Sigmoid colon (tissue), 7 donors: ENCODE data around the gene GDF7. TPM values are rescaled to one million over a fixed set of nuclear protein-coding genes. Genes with fewer than 3 reads are reported as not detected.

Experiments used
- DNase-seq: peaks from one replicate; pipeline ENCODE4 v3.0.0-alpha.2; 2019
- H3K27ac ChIP-seq, 4 donors: fragments of 200-600 bp; sonication (generic); one replicate each; pipeline ENCODE4 v1.5.1; 2016 to 2019; ENCODE audit warnings: mild to moderate bottlenecking in 1 of 4
- H3K27me3 ChIP-seq, 3 donors: fragments of 200-600 bp; sonication (generic); one replicate each; pipeline ENCODE4 v1.5.1; 2019; ENCODE audit warnings: mild to moderate bottlenecking in 1 of 3
- H3K36me3 ChIP-seq, 4 donors: fragments of 200-600 bp; sonication (generic); one replicate each; pipeline ENCODE4 v1.5.1; 2016 to 2019
- H3K4me1 ChIP-seq, 4 donors: fragments of 200-600 bp; sonication (generic); one replicate each; pipeline ENCODE4 v1.5.1; 2017 to 2019
- H3K4me3 ChIP-seq, 4 donors: fragments of 200-600 bp; sonication (generic); one replicate each; pipeline ENCODE4 v1.5.1; 2017 to 2019; ENCODE audit warnings: mild to moderate bottlenecking in 2 of 4, moderate library complexity in 1 of 4
- H3K9me3 ChIP-seq, 4 donors: fragments of 200-600 bp in 3 of 4; sonication (generic) in 3 of 4; one replicate each; pipeline versions ENCODE4 v1.5.1 to v1.6.1; 2013 to 2019
- CTCF ChIP-seq, 4 experiments: fragments of 450-650 bp in 3 of 4; fragments of 200-600 bp in 1 of 4; IDR thresholded peaks; one replicate each; pipeline ENCODE4 v1.5.1; 2016 to 2019; ENCODE audit warnings: antibody characterized with exemption in 4 of 4, mild to moderate bottlenecking in 3 of 4, moderate library complexity in 2 of 4
- EP300 ChIP-seq, 4 donors: sonication (generic); formaldehyde crosslinking; IDR thresholded peaks; one replicate each; pipeline ENCODE4 v1.6.1; 2017; ENCODE audit warnings: antibody characterized with exemption in 4 of 4
- POLR2A ChIP-seq, 2 donors: fragments of 450-650 bp; IDR thresholded peaks; one replicate each; pipeline ENCODE4 v1.6.1; 2016; ENCODE audit warnings: antibody characterized with exemption in 2 of 2, mild to moderate bottlenecking in 2 of 2, moderate library complexity in 2 of 2
- POLR2AphosphoS5 ChIP-seq, 4 donors: sonication (generic); formaldehyde crosslinking; IDR thresholded peaks; one replicate each; pipeline ENCODE4 v1.6.1; 2017; ENCODE audit warnings: antibody characterized with exemption in 4 of 4
- WGBS, 2 donors: extraction: QIAGEN DNeasy Blood & Tissue Kit; methylation state at CpG; one replicate each; pipeline ENCODE4 v1.1.7; 2013; 5-methylcytosine and 5-hydroxymethylcytosine counted together
- intact Hi-C: fragments of 100-400 bp; cut with DNase I; formaldehyde crosslinking; loops from one replicate; pipeline ENCODE4 v1.15.1; 2023
- polyA plus RNA-seq, 3 donors: library from polyadenylated mRNA; stranded (reverse); fragments of 200-250 nt; gene quantifications; one replicate each; pipeline ENCODE4 v1.2.3, GENCODE V29; 2013
- total RNA-seq, 4 donors: library from RNA; depleted of rRNA; stranded (reverse); fragments of >200 nt; gene quantifications; one replicate each; pipeline ENCODE4 v1.1.0, GENCODE V29; 2016
- donor health status: healthy with polysubstance abuse.
- donor health status: Bipolar disorder and iron deficiency.
- donor health status: healthy.

GDF7 gene
- total and polyA plus RNA-seq, 7 donors, result under 0.01 to 1.6 (median 0.60) TPM

- WGBS, 2 donors, result 95 to 96% methylated on average over 2 of the region's 2 CpGs
- Histone ChIP-seq H3K4me1 (no peaks in the 10 kb centered on the region), H3K36me3 (peaks cover 0 to 11% (median 0%) of the 10 kb centered on the region in 4 donors), H3K4me3 (no peak overlapping the region), H3K27ac (no peak overlapping the region), H3K27me3 (no peaks in the 10 kb centered on the region), H3K9me3 (no peaks in the 10 kb centered on the region)
- TF ChIP-seq POLR2A (IDR thresholded peaks at IDR 0.05) (no peak), CTCF (IDR thresholded peaks at IDR 0.05) (no peak), POLR2AphosphoS5 (IDR thresholded peaks at IDR 0.05) (no peak), EP300 (IDR thresholded peaks at IDR 0.05) (no peak)
- intact Hi-C loops, result no loop called here
- no peak for DNase-seq
Measured at GRCh38 chr2:20725782-20726181, 58.8 kb downstream of the GDF7 start.

GRCh38 chr2:20726913-20727312 is 60.0 kb downstream of the GDF7 start:
- Histone ChIP-seq H3K27ac (no peak overlapping the region), H3K4me3 (no peak overlapping the region), H3K27me3 (no peaks in the 10 kb centered on the region), H3K9me3 (no peaks in the 10 kb centered on the region), H3K36me3 (peaks cover 0 to 11% (median 0%) of the 10 kb centered on the region in 4 donors), H3K4me1 (no peaks in the 10 kb centered on the region)
- DNase-seq, result no peak
- intact Hi-C loops, result no loop called here
- WGBS, 2 donors, result 96 to 97% methylated on average over 5 of the region's 5 CpGs
- TF ChIP-seq POLR2A (IDR thresholded peaks at IDR 0.05) (no peak), EP300 (IDR thresholded peaks at IDR 0.05) (no peak), POLR2AphosphoS5 (IDR thresholded peaks at IDR 0.05) (no peak), CTCF (IDR thresholded peaks at IDR 0.05) (no peak)

GRCh38 chr2:20728114-20728758 is 61.3 kb downstream of the GDF7 start:
- 48 to 59% methylated on average over 4 of the region's 4 CpGs for WGBS, 2 donors
- TF ChIP-seq EP300 (IDR thresholded peaks at IDR 0.05) (no peak), POLR2AphosphoS5 (IDR thresholded peaks at IDR 0.05) (no peak), CTCF (IDR thresholded peaks at IDR 0.05) (no peak)

More at GRCh38 chr2:20728114-20728758, 61.3 kb downstream of the GDF7 start:
- Histone ChIP-seq H3K9me3 (no peaks in the 10 kb centered on the region), H3K4me1 (no peaks in the 10 kb centered on the region), H3K36me3 (peaks cover 0 to 11% (median 0%) of the 10 kb centered on the region in 4 donors), H3K27me3 (no peaks in the 10 kb centered on the region), H3K27ac (no peak overlapping the region), H3K4me3 (no peak overlapping the region)
- intact Hi-C loops, result no loop called here
- no peak for DNase-seq

Other genes starting within 250 kb of the GDF7 start
- 1,000 to 10,000 TPM in 2 of 4 donors, 100 to 1,000 TPM in 2; 753 to 1,323 (median 1,092) TPM for gene RHOB, start 220.1 kb upstream of the GDF7 start, total RNA-seq
- gene RHOB, start 220.1 kb upstream of the GDF7 start, polyA plus RNA-seq, result 100 to 1,000 TPM in 2 of 3 donors, 10 to 100 TPM in 1; 60.6 to 200 (median 108) TPM
- 10 to 100 TPM; 32.3 to 54.6 (median 41.8) TPM for gene HS1BP3, start 16.0 kb upstream of the GDF7 start, total RNA-seq
- gene HS1BP3, start 16.0 kb upstream of the GDF7 start, polyA plus RNA-seq, result 10 to 100 TPM; 25.2 to 36.3 (median 25.3) TPM
- gene LDAH, start 156.0 kb downstream of the GDF7 start, total RNA-seq, result 10 to 100 TPM in 3 of 4 donors, 1 to 10 TPM in 1; 7.6 to 18.3 (median 12.4) TPM
- gene LDAH, start 156.0 kb downstream of the GDF7 start, polyA plus RNA-seq, result 10 to 100 TPM in 2 of 3 donors, 1 to 10 TPM in 1; 6.0 to 15.3 (median 12.2) TPM